ENCODE results near the gene NRBP1.

GRCh38 chr2:27393225-27393624 is 35.2 kb upstream of the NRBP1 start:
- TF ChIP-seq EP300 (IDR thresholded peaks at IDR 0.05) (no peak), CTCF (IDR thresholded peaks at IDR 0.05) (no peak)

All from ovary (tissue), 3 donors.